OCI-LY7 (cell line): ENCODE results near the gene R3HCC1L. TPM values are rescaled to one million over a fixed set of nuclear protein-coding genes. Genes with fewer than 3 reads are reported as not detected.

Experiments
- BruUV-seq: library from RNA; stranded (reverse); fragments of 400-500 nt; replicated peaks from 2 replicates; lab custom pipeline; 2021; lab: Mats Ljungman, UMichigan
- CTCF ChIA-PET: fragments of 300-600 bp; sonication (Branson Sonifier 250); formaldehyde crosslinking; loops from one replicate; lab custom pipeline; 2022; ENCODE audit warnings: antibody characterized with exemption; ENCODE audit not compliant: unreplicated experiment; lab: Charles Lee
- POLR2A ChIA-PET: fragments of 300-600 bp; sonication (Branson Sonifier 250); formaldehyde crosslinking; loops from one replicate; lab custom pipeline; 2022; ENCODE audit warnings: antibody characterized with exemption; lab: Charles Lee
- DNase-seq: peaks from one replicate; pipeline ENCODE4 v3.0.0-alpha.2; 2015; ENCODE audit warnings: low spot score
- H2AFZ ChIP-seq: fragments of 200-600 bp; sonication (generic), shearing (Covaris generic); 2 replicates; pipeline ENCODE4 v1.6.1; 2014; ENCODE audit warnings: mild to moderate bottlenecking, antibody characterized with exemption, low read length, moderate library complexity
- H3K27ac ChIP-seq: fragments of 200-600 bp; sonication (generic); 2 replicates; pipeline ENCODE4 v1.5.1; 2014; ENCODE audit warnings: mixed run types, low read depth, mild to moderate bottlenecking, moderate library complexity, low read length, inconsistent platforms; ENCODE audit not compliant: poor library complexity, severe bottlenecking
- H3K36me3 ChIP-seq: fragments of 200-600 bp; sonication (generic); 2 replicates; pipeline ENCODE4 v1.6.1; 2014; ENCODE audit warnings: mild to moderate bottlenecking, antibody characterized with exemption, low read length, moderate library complexity, mixed read lengths; ENCODE audit not compliant: insufficient read depth
- H3K4me1 ChIP-seq: fragments of 200-600 bp; sonication (generic); 2 replicates; pipeline ENCODE4 v1.5.1; 2014; ENCODE audit warnings: mild to moderate bottlenecking, low read length; ENCODE audit not compliant: insufficient read depth, poor library complexity, severe bottlenecking
- H3K4me2 ChIP-seq: fragments of 200-600 bp; sonication (generic); 2 replicates; pipeline ENCODE4 v1.6.1; 2014; ENCODE audit warnings: mild to moderate bottlenecking, low read length
- H3K4me3 ChIP-seq: fragments of 200-600 bp; sonication (generic); 2 replicates; pipeline ENCODE4 v1.5.1; 2014; ENCODE audit warnings: mild to moderate bottlenecking, low read depth, low read length; ENCODE audit not compliant: poor library complexity, severe bottlenecking
- H3K79me2 ChIP-seq: fragments of 200-600 bp; sonication (generic); 2 replicates; pipeline ENCODE4 v1.6.1; 2016; ENCODE audit warnings: low read depth, mild to moderate bottlenecking, low read length, moderate library complexity, mixed read lengths; ENCODE audit not compliant: insufficient read depth
- H3K9me2 ChIP-seq: fragments of 200-600 bp; sonication (generic); 2 replicates; pipeline ENCODE4 v1.6.1; 2016; ENCODE audit warnings: mild to moderate bottlenecking, low read length, mixed read lengths; ENCODE audit not compliant: insufficient read depth
- H3K9me3 ChIP-seq: fragments of 200-600 bp; sonication (generic); 2 replicates; pipeline ENCODE4 v1.6.1; 2014; ENCODE audit warnings: mild to moderate bottlenecking, mixed run types, low read length, mixed read lengths
- H4K20me1 ChIP-seq: fragments of 200-600 bp; sonication (generic); 2 replicates; pipeline ENCODE4 v1.6.1; 2014; ENCODE audit warnings: mild to moderate bottlenecking, antibody characterized with exemption, low read length, moderate library complexity, mixed read lengths; ENCODE audit not compliant: insufficient read depth
- CTCF ChIP-seq: fragments of 200-600 bp; sonication (generic); conservative IDR thresholded peaks from 2 replicates; pipeline ENCODE4 v1.5.1; 2014; ENCODE audit warnings: mild to moderate bottlenecking, antibody characterized with exemption, low read length, moderate library complexity, mixed read lengths
- EZH2phosphoT487 ChIP-seq: fragments of 200-600 bp; sonication (generic); IDR thresholded peaks from 2 replicates; pipeline ENCODE4 v1.6.1; 2018; ENCODE audit warnings: low read depth, borderline replicate concordance, mild to moderate bottlenecking, mixed run types, antibody characterized with exemption, low read length, moderate library complexity, mixed read lengths
- intact Hi-C: fragments of 100-400 bp; cut with micrococcal nuclease; formaldehyde crosslinking; loops from one replicate; pipeline ENCODE4 v1.10.0; 2022; ENCODE audit not compliant: unreplicated experiment
- total RNA-seq, 2 experiments: library from RNA; depleted of rRNA in 1 of 2; stranded (reverse); fragments of >200 nt in 1 of 2; shearing (Covaris generic) in 1 of 2; gene quantifications; 2 replicates each; pipeline ENCODE4 v1.2.3, GENCODE V29; 2014 to 2022

R3HCC1L gene
- total RNA-seq, 2 experiments from 2014 or later = 38.8 to 42.0 TPM

DNA sequence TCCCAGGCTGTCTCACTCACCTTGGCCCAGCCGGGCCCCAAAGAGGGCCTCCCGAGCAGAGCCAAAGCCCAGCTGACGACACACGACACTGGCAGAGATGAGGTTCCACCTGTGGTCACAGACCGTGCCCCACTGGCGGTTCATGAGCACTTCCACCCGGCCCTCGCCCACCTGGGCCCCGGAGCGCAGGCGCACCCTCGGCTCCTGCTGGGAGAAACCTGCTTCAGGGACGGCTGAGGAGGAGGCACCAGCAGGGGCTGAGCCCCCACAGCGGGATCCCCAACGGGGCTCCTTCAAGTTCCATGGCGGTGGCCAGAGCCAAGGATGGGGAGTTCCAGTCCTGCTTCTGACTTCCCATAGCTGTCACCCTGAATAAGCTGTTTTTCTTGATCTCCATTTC is 123.5 kb downstream of the R3HCC1L start:
- Histone ChIP-seq H2AFZ (no peak overlapping the region), H3K9me3 (no peaks in the 10 kb centered on the region), H3K79me2 (no peaks in the 10 kb centered on the region), H3K27ac (no peak overlapping the region), H3K4me2 (no peak overlapping the region), H4K20me1 (no peaks in the 10 kb centered on the region), H3K36me3 (peaks cover 5% of the 10 kb centered on the region; the same call in 1 of the 2 replicates), H3K4me3 (no peak overlapping the region), H3K4me1 (no peaks in the 10 kb centered on the region), H3K9me2 (no peaks in the 10 kb centered on the region)
- no peak for TF ChIP-seq CTCF
- no peak for TF ChIP-seq EZH2phosphoT487
- no peak for DNase-seq
- intact Hi-C loops = no loop called here
- no TSS peak for BruUV-seq
- ChIA-PET POLR2A (no interaction called here), CTCF (no interaction called here)

GRCh38 chr10:98258683-98259454 is 124.4 kb downstream of the R3HCC1L start:
- ChIA-PET CTCF (no interaction called here), POLR2A (no interaction called here)
- H2AFZ ChIP-seq = no peak overlapping the region
- DNase-seq = no peak
- no peaks in the 10 kb centered on the region for H3K9me3 ChIP-seq
- TF ChIP-seq EZH2phosphoT487 = no peak
- intact Hi-C loops = no loop called here
- no peaks in the 10 kb centered on the region for H3K4me1 ChIP-seq
- no peaks in the 10 kb centered on the region for H4K20me1 ChIP-seq
- no peaks in the 10 kb centered on the region for H3K79me2 ChIP-seq
- no peak overlapping the region for H3K27ac ChIP-seq
- H3K4me3 ChIP-seq = no peak overlapping the region
- no peaks in the 10 kb centered on the region for H3K9me2 ChIP-seq
- no peak overlapping the region for H3K4me2 ChIP-seq
- peaks cover 5% of the 10 kb centered on the region; the same call in 1 of the 2 replicates for H3K36me3 ChIP-seq
- BruUV-seq = no TSS peak

- Histone ChIP-seq H3K36me3 (peaks cover 5% of the 10 kb centered on the region; the same call in 1 of the 2 replicates), H4K20me1 (no peaks in the 10 kb centered on the region), H3K4me3 (no peak overlapping the region), H3K4me2 (no peak overlapping the region), H2AFZ (no peak overlapping the region), H3K9me3 (no peaks in the 10 kb centered on the region), H3K27ac (no peak overlapping the region), H3K79me2 (no peaks in the 10 kb centered on the region), H3K4me1 (no peaks in the 10 kb centered on the region), H3K9me2 (no peaks in the 10 kb centered on the region)
- CTCF ChIA-PET = no interaction called here
- intact Hi-C loops = loop anchor here (5.0 kb wide), 1 partner anchor 133 kb away; no protein-coding TSS in a partner anchor
- BruUV-seq = no TSS peak
- DNase-seq = no peak
- POLR2A ChIA-PET = no interaction called here
- TF ChIP-seq CTCF (no peak), EZH2phosphoT487 (no peak)
These were observed 125.3 kb downstream of the R3HCC1L start for GRCh38 chr10:98259606-98260315.
